Spleen (tissue), 7 donors: ENCODE results near the gene SAMD3.

ENCODE experiments used
- CTCF ChIP-seq, 11 experiments: fragments of 200-600 bp in 7 of 11; fragments of 450-650 bp in 4 of 11; sonication (generic) in 4 of 11; IDR thresholded peaks in 8 of 11; conservative IDR thresholded peaks in 3 of 11; 1 replicate in 7 of 11; 2 replicates in 4 of 11; pipeline versions ENCODE4 v1.4.0 to v1.8.0; 2016 to 2021; ENCODE audit warnings: antibody characterized with exemption in 11 of 11, inconsistent platforms in 4 of 11, mild to moderate bottlenecking in 1 of 11
- POLR2A ChIP-seq, 3 donors: fragments of 450-650 bp; IDR thresholded peaks; one replicate each; pipeline ENCODE4 v1.5.1; 2017; ENCODE audit warnings: antibody characterized with exemption in 3 of 3, mild to moderate bottlenecking in 1 of 3
- POLR2AphosphoS5 ChIP-seq, 3 donors: sonication (generic); formaldehyde crosslinking; IDR thresholded peaks; one replicate each; pipeline ENCODE4 v1.5.1; 2017; ENCODE audit warnings: antibody characterized with exemption in 3 of 3
- donor health status: DM: no; HTN: no; CAD: no; lungs with moderate emphysema.
- donor health status: DM: no; HTN: no; CAD: no.
- donor health status: DM: no; HTN: no; CAD: no.

- TF ChIP-seq CTCF (IDR thresholded peaks at IDR 0.05 in 8 of 11, conservative IDR thresholded peaks at IDR 0.05 in 3 of 11), result no peak
- no peak for TF ChIP-seq POLR2AphosphoS5 (IDR thresholded peaks at IDR 0.05)
- TF ChIP-seq POLR2A (IDR thresholded peaks at IDR 0.05), result no peak
Observed at GRCh38 chr6:130240232-130240631, 17.5 kb upstream of the SAMD3 start.
